ENCODE results near the gene AADACL2. TPM values are rescaled to one million over a fixed set of nuclear protein-coding genes. Genes with fewer than 3 reads are reported as not detected.

AADACL2 gene
- total RNA-seq, 1 donor from 2014 or later, result not detected

GRCh38 chr3:151690645-151691044, 43.1 kb upstream of the AADACL2 start:
- Mint-ChIP-seq H3K36me3 (ENCODE audit: unreplicated experiment) (no peaks in the 10 kb centered on the region), H3K9me3 (ENCODE audit: unreplicated experiment) (no peaks in the 10 kb centered on the region), H3K4me3 (ENCODE audit: unreplicated experiment) (no peak overlapping the region), H3K27ac (ENCODE audit: unreplicated experiment) (no peak overlapping the region), H3K4me1 (ENCODE audit: unreplicated experiment) (no peaks in the 10 kb centered on the region), H3K27me3 (ENCODE audit: unreplicated experiment) (no peaks in the 10 kb centered on the region)
- DNase-seq (ENCODE audit: extremely low spot score, unreplicated experiment), result no peak
- TF ChIP-seq CTCF (IDR thresholded peaks at IDR 0.05), result no peak

GRCh38 chr3:151697496-151697895, 36.2 kb upstream of the AADACL2 start:
- Mint-ChIP-seq H3K9me3 (ENCODE audit: unreplicated experiment) (no peaks in the 10 kb centered on the region), H3K36me3 (ENCODE audit: unreplicated experiment) (no peaks in the 10 kb centered on the region), H3K27ac (ENCODE audit: unreplicated experiment) (no peak overlapping the region), H3K4me3 (ENCODE audit: unreplicated experiment) (no peak overlapping the region), H3K4me1 (ENCODE audit: unreplicated experiment) (no peaks in the 10 kb centered on the region), H3K27me3 (ENCODE audit: unreplicated experiment) (no peaks in the 10 kb centered on the region)
- TF ChIP-seq CTCF (IDR thresholded peaks at IDR 0.05), result no peak
- DNase-seq (ENCODE audit: extremely low spot score, unreplicated experiment), result no peak

GRCh38 chr3:151707216-151707615, 26.5 kb upstream of the AADACL2 start:
- TF ChIP-seq CTCF (IDR thresholded peaks at IDR 0.05), result no peak
- Mint-ChIP-seq H3K9me3 (ENCODE audit: unreplicated experiment) (peaks cover 18% of the 10 kb centered on the region), H3K36me3 (ENCODE audit: unreplicated experiment) (no peaks in the 10 kb centered on the region), H3K27ac (ENCODE audit: unreplicated experiment) (no peak overlapping the region), H3K4me1 (ENCODE audit: unreplicated experiment) (no peaks in the 10 kb centered on the region), H3K27me3 (ENCODE audit: unreplicated experiment) (no peaks in the 10 kb centered on the region), H3K4me3 (ENCODE audit: unreplicated experiment) (no peak overlapping the region)
- no peak for DNase-seq (ENCODE audit: extremely low spot score, unreplicated experiment)

- no peaks in the 10 kb centered on the region for H3K36me3 Mint-ChIP-seq (ENCODE audit: unreplicated experiment)
- DNase-seq (ENCODE audit: extremely low spot score, unreplicated experiment), result no peak
- H3K27me3 Mint-ChIP-seq (ENCODE audit: unreplicated experiment), result no peaks in the 10 kb centered on the region
- no peak for TF ChIP-seq CTCF (IDR thresholded peaks at IDR 0.05)
- peaks cover 30% of the 10 kb centered on the region for H3K9me3 Mint-ChIP-seq (ENCODE audit: unreplicated experiment)
- H3K4me3 Mint-ChIP-seq (ENCODE audit: unreplicated experiment), result no peak overlapping the region
- no peaks in the 10 kb centered on the region for H3K4me1 Mint-ChIP-seq (ENCODE audit: unreplicated experiment)
- no peak overlapping the region for H3K27ac Mint-ChIP-seq (ENCODE audit: unreplicated experiment)
Observed at GRCh38 chr3:151708868-151709267, 24.9 kb upstream of the AADACL2 start.

- Mint-ChIP-seq H3K4me3 (ENCODE audit: unreplicated experiment) (no peak overlapping the region), H3K27me3 (ENCODE audit: unreplicated experiment) (no peaks in the 10 kb centered on the region), H3K27ac (ENCODE audit: unreplicated experiment) (no peak overlapping the region), H3K4me1 (ENCODE audit: unreplicated experiment) (no peaks in the 10 kb centered on the region), H3K36me3 (ENCODE audit: unreplicated experiment) (no peaks in the 10 kb centered on the region), H3K9me3 (ENCODE audit: unreplicated experiment) (peaks cover 33% of the 10 kb centered on the region)
- TF ChIP-seq CTCF (IDR thresholded peaks at IDR 0.05), result no peak
- no peak for DNase-seq (ENCODE audit: extremely low spot score, unreplicated experiment)
Observed at GRCh38 chr3:151709847-151710246, 23.9 kb upstream of the AADACL2 start.
